Body of pancreas (tissue), 4 donors: Measurements from ENCODE around the gene FMOD.

Experiments
- POLR2A ChIP-seq, 3 donors: fragments of 450-650 bp; IDR thresholded peaks; one replicate each; pipeline ENCODE4 v1.6.1; 2016; ENCODE audit warnings: antibody characterized with exemption in 3 of 3, mild to moderate bottlenecking in 2 of 3
- TF ChIP-seq, protein P1 (sequence below), 7 experiments: fragments of 450-650 bp in 4 of 7; fragments of 200-600 bp in 3 of 7; sonication (generic) in 3 of 7; IDR thresholded peaks; one replicate each; pipeline ENCODE4 v1.5.1; 2016 to 2019; ENCODE audit warnings: antibody characterized with exemption in 7 of 7

DNA sequence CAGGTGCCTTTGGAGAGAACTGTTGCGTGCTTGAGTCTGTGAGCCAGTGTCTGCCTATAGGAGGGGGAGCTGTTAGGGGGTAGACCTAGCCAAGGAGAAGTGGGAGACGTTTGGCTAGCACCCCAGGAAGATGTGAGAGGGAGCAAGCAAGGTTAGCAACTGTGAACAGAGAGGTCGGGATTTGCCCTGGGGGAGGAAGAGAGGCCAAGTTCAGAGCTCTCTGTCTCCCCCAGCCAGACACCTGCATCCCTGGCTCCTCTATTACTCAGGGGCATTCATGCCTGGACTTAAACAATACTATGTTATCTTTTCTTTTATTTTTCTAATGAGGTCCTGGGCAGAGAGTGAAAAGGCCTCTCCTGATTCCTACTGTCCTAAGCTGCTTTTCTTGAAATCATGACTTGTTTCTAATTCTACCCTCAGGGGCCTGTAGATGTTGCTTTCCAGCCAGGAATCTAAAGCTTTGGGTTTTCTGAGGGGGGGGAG lies 43.2 kb downstream of the FMOD start:
- TF ChIP-seq, protein P1, sequence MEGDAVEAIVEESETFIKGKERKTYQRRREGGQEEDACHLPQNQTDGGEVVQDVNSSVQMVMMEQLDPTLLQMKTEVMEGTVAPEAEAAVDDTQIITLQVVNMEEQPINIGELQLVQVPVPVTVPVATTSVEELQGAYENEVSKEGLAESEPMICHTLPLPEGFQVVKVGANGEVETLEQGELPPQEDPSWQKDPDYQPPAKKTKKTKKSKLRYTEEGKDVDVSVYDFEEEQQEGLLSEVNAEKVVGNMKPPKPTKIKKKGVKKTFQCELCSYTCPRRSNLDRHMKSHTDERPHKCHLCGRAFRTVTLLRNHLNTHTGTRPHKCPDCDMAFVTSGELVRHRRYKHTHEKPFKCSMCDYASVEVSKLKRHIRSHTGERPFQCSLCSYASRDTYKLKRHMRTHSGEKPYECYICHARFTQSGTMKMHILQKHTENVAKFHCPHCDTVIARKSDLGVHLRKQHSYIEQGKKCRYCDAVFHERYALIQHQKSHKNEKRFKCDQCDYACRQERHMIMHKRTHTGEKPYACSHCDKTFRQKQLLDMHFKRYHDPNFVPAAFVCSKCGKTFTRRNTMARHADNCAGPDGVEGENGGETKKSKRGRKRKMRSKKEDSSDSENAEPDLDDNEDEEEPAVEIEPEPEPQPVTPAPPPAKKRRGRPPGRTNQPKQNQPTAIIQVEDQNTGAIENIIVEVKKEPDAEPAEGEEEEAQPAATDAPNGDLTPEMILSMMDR (IDR thresholded peaks at IDR 0.05) = no peak
- no peak for TF ChIP-seq POLR2A (IDR thresholded peaks at IDR 0.05)
